Stimulated activated CD4-positive, alpha-beta T cell treated with anti-CD3 and anti-CD28 coated beads, TNF-alpha, amount 100 ng/mL, for 24 hours (primary cell): ENCODE data around the gene ZCCHC12.
"Not testable (repeated sequence)": the region's sequence is repeated elsewhere in the genome, so short reads cannot be mapped to it uniquely, and the experiment has no call there.

Experiments used
- DNase-seq, 3 experiments: peaks; one replicate each; pipeline ENCODE4 v3.0.0-alpha.2; 2020; ENCODE audit warnings: low read depth in 3 of 3

ZCCHC12 gene

GRCh38 chrX:118823263-118824172, at the start of gene ZCCHC12:
Gene ZCCHC12 (plus strand): TSS chrX:118823824. CDS start chrX:118825245, 1,421 bp downstream.
- peak in 2 of 3 experiments; percentile 1 to 41 for DNase-seq

GRCh38 chrX:118779581-118779980, 44.0 kb upstream of the ZCCHC12 start:
- no peak for DNase-seq

- no peak for DNase-seq
Measured at GRCh38 chrX:118780509-118780908, 43.1 kb upstream of the ZCCHC12 start.

GRCh38 chrX:118780911-118781310, 42.7 kb upstream of the ZCCHC12 start:
- DNase-seq = no peak

GRCh38 chrX:118795528-118796280, 27.9 kb upstream of the ZCCHC12 start:
- no peak for DNase-seq

- DNase-seq = no peak
Measured at GRCh38 chrX:118802857-118803256, 20.8 kb upstream of the ZCCHC12 start.

GRCh38 chrX:118807151-118808017, 16.2 kb upstream of the ZCCHC12 start:
- peak in 2 of 3 experiments; percentile 5 to 22 for DNase-seq

GRCh38 chrX:118817257-118817656, 6.4 kb upstream of the ZCCHC12 start:
- not testable (repeated sequence) for DNase-seq

- no peak for DNase-seq
Measured at GRCh38 chrX:118824173-118824730, 628 bp downstream of the ZCCHC12 start.

GRCh38 chrX:118825227-118825626, 1.6 kb downstream of the ZCCHC12 start:
- DNase-seq = no peak

- DNase-seq = peak; percentile 36 to 67 (median 40)
Measured at GRCh38 chrX:118839334-118839958, 15.8 kb downstream of the ZCCHC12 start.

GRCh38 chrX:118847676-118848075, 24.1 kb downstream of the ZCCHC12 start:
- DNase-seq = no peak

- no peak for DNase-seq
Measured at GRCh38 chrX:118853596-118853995, 30.0 kb downstream of the ZCCHC12 start.

GRCh38 chrX:118855681-118856310, 32.2 kb downstream of the ZCCHC12 start:
- DNase-seq = no peak

GRCh38 chrX:118857006-118857405, 33.4 kb downstream of the ZCCHC12 start:
- DNase-seq = no peak

GRCh38 chrX:118861338-118861737, 37.7 kb downstream of the ZCCHC12 start:
- DNase-seq = no peak

- DNase-seq = no peak
Measured at GRCh38 chrX:118862091-118862490, 38.5 kb downstream of the ZCCHC12 start.

- DNase-seq = no peak
Measured at GRCh38 chrX:118862979-118863378, 39.4 kb downstream of the ZCCHC12 start.

GRCh38 chrX:118864063-118864635, 40.5 kb downstream of the ZCCHC12 start:
- no peak for DNase-seq

- DNase-seq = no peak
Measured at GRCh38 chrX:118865231-118865630, 41.6 kb downstream of the ZCCHC12 start.
